GM06990 (cell line): ENCODE data around the gene PMEPA1.

Experiments used
- DNase-seq: peaks from one replicate; pipeline ENCODE4 v3.0.0-alpha.2; 2011; ENCODE audit not compliant: insufficient read length; ENCODE audit errors: extremely low read depth
- H3K27me3 ChIP-seq: replicated peaks from 2 replicates; pipeline ENCODE4 v1.6.0; 2011; ENCODE audit warnings: low read length; ENCODE audit not compliant: control insufficient read depth, insufficient read depth
- H3K36me3 ChIP-seq: 2 replicates; pipeline ENCODE4 v1.5.1; 2011; ENCODE audit warnings: low read length; ENCODE audit not compliant: control insufficient read depth, insufficient read depth
- H3K4me3 ChIP-seq: replicated peaks from 2 replicates; pipeline ENCODE4 v1.5.1; 2011; ENCODE audit warnings: low read depth, mild to moderate bottlenecking, control low read depth, low read length
- TF ChIP-seq, protein P1 (sequence below): IDR thresholded peaks from 2 replicates; pipeline ENCODE4 v1.5.1; 2011; ENCODE audit warnings: low read length, control low read depth, mild to moderate bottlenecking, inconsistent platforms; ENCODE audit not compliant: insufficient read depth, poor library complexity, severe bottlenecking

PMEPA1 gene

DNA sequence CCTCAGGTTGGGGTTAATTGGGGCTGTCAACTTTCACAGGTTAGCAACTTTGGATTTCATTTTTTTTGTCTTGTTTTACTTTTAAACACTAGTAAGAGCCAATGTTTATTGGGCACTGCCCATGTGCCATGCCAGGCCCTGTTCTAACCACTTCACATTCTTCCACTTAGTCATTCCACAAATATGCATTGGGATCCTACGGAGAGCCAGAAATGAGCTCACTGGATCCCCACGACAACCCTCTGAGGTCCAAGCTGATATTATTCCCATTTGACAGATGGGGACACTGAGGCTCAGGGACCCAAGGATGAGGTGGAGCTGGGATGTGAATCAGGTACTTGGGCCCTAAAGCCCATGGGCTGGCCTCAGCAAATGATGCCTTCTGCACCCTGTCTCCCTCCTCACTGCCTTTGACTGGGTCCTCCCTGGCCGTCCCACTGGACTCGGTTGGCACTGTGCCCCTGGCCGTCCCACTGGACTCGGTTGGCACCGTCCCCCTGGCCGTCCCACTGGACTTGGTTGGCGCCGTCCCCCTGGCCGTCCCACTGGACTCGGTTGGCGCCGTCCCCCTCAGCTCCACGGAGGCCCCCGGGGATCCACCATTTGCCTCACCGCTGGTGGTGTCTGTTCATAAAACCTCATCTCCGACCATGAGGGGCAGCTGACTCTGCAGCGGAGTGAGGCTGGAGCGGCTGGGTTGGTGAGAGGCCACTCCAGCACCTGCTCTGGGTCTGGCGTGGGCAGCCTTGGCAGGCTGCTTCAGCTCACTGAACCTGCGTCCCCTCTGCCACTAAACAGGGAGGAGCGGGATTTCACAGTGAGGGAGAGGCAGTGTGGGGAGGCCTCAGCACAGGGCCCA, 4.8 kb upstream of the PMEPA1 start:
- Histone ChIP-seq H3K36me3 (no peaks in the 10 kb centered on the region), H3K27me3 (no peaks in the 10 kb centered on the region; the same call in 1 of the 2 replicates), H3K4me3 (no peak overlapping the region)
- TF ChIP-seq, protein P1, sequence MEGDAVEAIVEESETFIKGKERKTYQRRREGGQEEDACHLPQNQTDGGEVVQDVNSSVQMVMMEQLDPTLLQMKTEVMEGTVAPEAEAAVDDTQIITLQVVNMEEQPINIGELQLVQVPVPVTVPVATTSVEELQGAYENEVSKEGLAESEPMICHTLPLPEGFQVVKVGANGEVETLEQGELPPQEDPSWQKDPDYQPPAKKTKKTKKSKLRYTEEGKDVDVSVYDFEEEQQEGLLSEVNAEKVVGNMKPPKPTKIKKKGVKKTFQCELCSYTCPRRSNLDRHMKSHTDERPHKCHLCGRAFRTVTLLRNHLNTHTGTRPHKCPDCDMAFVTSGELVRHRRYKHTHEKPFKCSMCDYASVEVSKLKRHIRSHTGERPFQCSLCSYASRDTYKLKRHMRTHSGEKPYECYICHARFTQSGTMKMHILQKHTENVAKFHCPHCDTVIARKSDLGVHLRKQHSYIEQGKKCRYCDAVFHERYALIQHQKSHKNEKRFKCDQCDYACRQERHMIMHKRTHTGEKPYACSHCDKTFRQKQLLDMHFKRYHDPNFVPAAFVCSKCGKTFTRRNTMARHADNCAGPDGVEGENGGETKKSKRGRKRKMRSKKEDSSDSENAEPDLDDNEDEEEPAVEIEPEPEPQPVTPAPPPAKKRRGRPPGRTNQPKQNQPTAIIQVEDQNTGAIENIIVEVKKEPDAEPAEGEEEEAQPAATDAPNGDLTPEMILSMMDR: no peak
- DNase-seq: no peak

DNA sequence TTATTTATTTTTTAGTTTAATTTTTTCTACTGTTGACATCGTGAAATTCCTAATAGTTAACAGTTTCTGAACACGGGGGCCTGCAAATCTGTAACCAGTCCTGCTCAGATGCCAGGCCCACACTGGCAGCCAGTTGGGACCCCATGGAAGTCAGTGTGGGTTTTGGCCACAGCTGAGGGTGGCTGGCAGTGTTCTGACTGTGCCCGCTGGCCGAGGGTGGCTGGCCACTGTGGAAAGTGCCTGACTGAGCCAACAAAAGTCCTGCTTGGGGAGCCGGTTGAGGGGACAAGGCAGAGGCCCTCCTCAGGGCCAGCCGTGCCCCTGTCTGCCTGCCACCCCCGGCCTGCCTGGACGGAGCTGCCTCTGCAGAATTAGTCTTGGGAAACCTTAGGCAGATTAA, 4.1 kb upstream of the PMEPA1 start:
- Histone ChIP-seq H3K27me3 (no peaks in the 10 kb centered on the region; the same call in 1 of the 2 replicates), H3K36me3 (no peaks in the 10 kb centered on the region), H3K4me3 (no peak overlapping the region)
- DNase-seq: no peak
- TF ChIP-seq, protein P1: no peak

DNA sequence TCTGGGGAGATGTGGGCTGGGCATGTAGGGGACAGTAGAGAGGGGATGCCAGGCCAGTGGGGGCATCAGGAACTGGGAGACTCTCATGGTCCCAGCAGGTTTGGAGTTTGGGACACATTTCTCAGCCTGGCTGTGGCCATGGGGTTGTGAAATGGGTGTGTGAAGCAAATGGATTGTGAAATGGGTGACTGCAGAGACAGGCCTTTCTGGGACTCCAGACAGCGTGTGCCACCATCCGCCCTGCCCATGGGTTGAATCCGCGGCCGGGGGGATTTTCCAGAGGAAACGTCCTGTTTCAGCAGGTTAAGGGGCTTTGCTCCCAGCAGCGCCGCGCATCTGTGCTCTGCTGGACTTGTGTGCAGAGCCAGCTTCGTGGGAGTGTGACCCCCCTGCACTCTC, 3.7 kb upstream of the PMEPA1 start:
- Histone ChIP-seq H3K27me3 (no peaks in the 10 kb centered on the region; the same call in 1 of the 2 replicates), H3K36me3 (no peaks in the 10 kb centered on the region), H3K4me3 (no peak overlapping the region)
- TF ChIP-seq, protein P1: no peak
- DNase-seq: no peak

DNA sequence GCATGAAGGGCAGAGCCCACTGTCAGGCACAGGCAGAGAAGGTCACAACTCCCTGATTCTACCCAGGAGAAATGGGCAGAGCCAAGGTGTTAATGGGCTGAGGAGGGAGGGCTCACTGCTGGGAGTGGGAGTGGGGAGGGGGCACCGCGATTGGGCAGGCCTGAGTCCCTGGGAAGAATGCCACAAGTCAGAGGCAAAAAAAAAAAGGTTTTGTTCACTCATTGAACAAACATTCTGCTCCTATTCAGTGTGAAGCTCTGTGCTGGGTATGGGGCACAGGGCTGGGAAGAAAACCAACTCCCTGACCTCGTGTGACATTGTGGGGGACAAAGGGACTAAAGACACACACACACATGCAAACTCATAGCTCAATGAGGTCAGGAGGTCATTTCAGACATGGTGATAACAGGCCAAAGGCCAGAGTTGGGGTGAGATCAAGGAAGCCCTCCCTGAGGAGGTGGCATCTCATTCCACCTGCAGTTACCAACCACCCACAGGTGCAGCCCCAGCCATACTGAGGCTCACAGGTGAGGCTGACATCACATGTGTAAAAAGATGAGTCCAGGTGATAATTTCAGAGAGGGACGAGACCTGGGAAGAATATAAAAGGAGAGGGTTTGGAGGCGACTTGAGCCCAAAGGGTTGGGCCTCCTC, 3.2 kb upstream of the PMEPA1 start:
- DNase-seq: no peak
- no peaks in the 10 kb centered on the region; the same call in 1 of the 2 replicates for H3K27me3 ChIP-seq
- TF ChIP-seq, protein P1: no peak
- no peaks in the 10 kb centered on the region for H3K36me3 ChIP-seq
- H3K4me3 ChIP-seq: no peak overlapping the region

DNA sequence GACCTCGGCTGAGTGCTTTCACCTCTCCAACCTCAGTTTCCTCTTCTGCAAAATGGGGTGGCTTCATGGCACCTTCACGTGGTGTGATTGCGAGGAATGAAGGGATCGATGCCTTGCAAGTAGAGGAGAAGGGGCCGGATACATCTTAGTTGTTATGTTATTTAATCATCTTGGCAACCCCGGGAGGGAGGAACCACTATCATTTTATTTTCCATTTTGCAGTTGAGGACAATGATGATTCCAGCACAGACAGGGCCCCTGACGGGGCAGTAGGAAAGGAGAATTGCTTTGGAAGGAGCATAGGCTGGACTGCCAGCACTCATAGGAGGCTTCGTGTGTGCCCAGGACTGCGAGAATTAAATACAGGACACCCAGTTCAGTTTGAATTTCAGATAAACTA, 2.5 kb upstream of the PMEPA1 start:
- TF ChIP-seq, protein P1: no peak
- H3K4me3 ChIP-seq: no peak overlapping the region
- no peak for DNase-seq
- H3K27me3 ChIP-seq: no peaks in the 10 kb centered on the region; the same call in 1 of the 2 replicates
- H3K36me3 ChIP-seq: no peaks in the 10 kb centered on the region
